ENCODE results near the gene AGAP3.

- TF ChIP-seq CTCF (IDR thresholded peaks at IDR 0.05; ENCODE audit: low read depth, low read length): no peak
- no peak for TF ChIP-seq POLR2A (IDR thresholded peaks at IDR 0.05; ENCODE audit: extremely low read depth, insufficient read length)
- no peak for TF ChIP-seq MAX (IDR thresholded peaks at IDR 0.05; ENCODE audit: low read depth, low read length)
Observed at GRCh38 chr7:151094675-151095074, 8.4 kb downstream of the AGAP3 start.
